Psoas muscle (tissue), 8 donors: Measurements from ENCODE around the gene PHC2. TPM values are rescaled to one million over a fixed set of nuclear protein-coding genes. Genes with fewer than 3 reads are reported as not detected.

ENCODE experiments used
- ATAC-seq, 4 donors: fragments of 200-7000 bp; cut with Tn5 transposase; one replicate each; pipeline ENCODE4 v1.9.1; 2020; ENCODE audit warnings: moderate library complexity in 3 of 4, mild to moderate bottlenecking in 2 of 4
- DNase-seq, 2 donors: peaks; one replicate each; pipeline ENCODE4 v3.0.0-alpha.2; 2020
- H3K27ac ChIP-seq: fragments of 200-600 bp; one replicate; pipeline ENCODE4 v1.8.0; 2022
- H3K27me3 ChIP-seq, 3 donors: fragments of 200-600 bp in 1 of 3; one replicate each; pipeline versions ENCODE4 v1.6.1 to v1.8.0; 2013 to 2022; ENCODE audit warnings: low read length in 2 of 3, mild to moderate bottlenecking in 2 of 3, moderate library complexity in 1 of 3; ENCODE audit not compliant: insufficient read depth in 3 of 3
- H3K36me3 ChIP-seq, 2 donors: fragments of 200-600 bp in 1 of 2; one replicate each; pipeline versions ENCODE4 v1.6.1 to v1.8.0; 2013 to 2022; ENCODE audit warnings: low read depth in 1 of 2, mild to moderate bottlenecking in 1 of 2, moderate library complexity in 1 of 2; ENCODE audit not compliant: insufficient read depth in 1 of 2
- H3K4me1 ChIP-seq: fragments of 200-600 bp; one replicate; pipeline ENCODE4 v1.8.0; 2022
- H3K4me3 ChIP-seq: fragments of 200-600 bp; one replicate; pipeline ENCODE4 v1.8.0; 2022; ENCODE audit warnings: mild to moderate bottlenecking
- H3K9me3 ChIP-seq: fragments of 200-600 bp; one replicate; pipeline ENCODE4 v1.8.0; 2022
- CTCF ChIP-seq: fragments of 200-600 bp; IDR thresholded peaks from one replicate; pipeline ENCODE4 v1.8.0; 2022; ENCODE audit warnings: antibody characterized with exemption
- WGBS, 3 donors: extraction: QIAGEN DNeasy Blood & Tissue Kit; methylation state at CpG; one replicate each; pipeline versions ENCODE4 v1.1.6 to v1.1.7; 2013; 5-methylcytosine and 5-hydroxymethylcytosine counted together
- intact Hi-C, 2 donors: fragments of 100-400 bp; cut with DNase I; formaldehyde crosslinking; loops; one replicate each; pipeline versions ENCODE4 v1.11.0 to v1.14.2; 2022
- polyA plus RNA-seq, 3 donors: library from polyadenylated mRNA; stranded (reverse); fragments of 200-250 nt; gene quantifications; one replicate each; pipeline ENCODE4 v1.2.3, GENCODE V29; 2013
- total RNA-seq, 4 donors: library from RNA; stranded (reverse); fragmentation: NEBNext Ultra II Directional in 2 of 4; extraction: Animal tissue kit (Norgen Biotek cat#: 25700) in 2 of 4; gene quantifications; one replicate each; pipeline versions ENCODE4 v1.2.1 to v1.2.4, GENCODE V29; 2021 to 2023
- donor health status: healthy with polysubstance abuse.
- donor health status: DM: no; HTN: no; CAD: no; lungs with moderate emphysema.
- donor health status: Bipolar disorder and iron deficiency.
- donor health status: healthy.
- donor health status: DM: yes; HTN: yes; CAD: no.
- donor health status: DM: no; HTN: no; CAD: no.
- donor health status: DM: no; HTN: no; CAD: no.
- donor health status: DM: yes; HTN: yes; CAD: no.

PHC2 gene
- total and polyA plus RNA-seq, 7 donors: 74.1 to 427 (median 338) TPM

DNA sequence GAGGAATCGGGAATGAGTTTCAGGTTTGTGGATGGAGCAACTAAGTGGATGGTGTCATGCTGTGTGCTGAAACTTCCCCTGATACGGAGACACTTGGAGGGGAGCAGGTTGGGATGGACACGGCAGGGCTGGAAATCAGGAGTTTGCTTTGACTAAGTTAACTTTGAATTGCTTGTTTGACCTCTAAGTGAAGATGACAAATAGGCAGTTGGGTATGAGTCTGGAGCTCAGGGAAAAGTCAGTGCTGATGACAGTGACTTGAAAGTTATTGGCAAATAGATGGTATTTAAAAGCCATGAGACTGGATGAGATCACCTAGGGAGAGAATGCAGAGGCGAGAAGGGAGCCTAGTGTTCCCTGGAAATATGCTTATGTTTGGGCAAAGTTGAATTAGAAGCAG is 28.8 kb upstream of the PHC2 start:
- TF ChIP-seq CTCF: no peak
- Histone ChIP-seq H3K4me1 (peaks cover 24% of the 10 kb centered on the region), H3K9me3 (no peaks in the 10 kb centered on the region), H3K4me3 (no peak overlapping the region), H3K27me3 (no peaks in the 10 kb centered on the region), H3K36me3 (no peaks in the 10 kb centered on the region), H3K27ac (peak overlapping the region; percentile 70)
- intact Hi-C loops: loop anchor here (5.0 to 10.0 kb wide), 3 partner anchors 245 to 327 kb away; no protein-coding TSS in a partner anchor
- ATAC-seq (peak in 3 of 4 donors; percentile 21 to 46 (median 42)), DNase-seq (no peak)
- 87 to 92% (median 90%) methylated on average over 4 of the region's 4 CpGs for whole genome bisulfite sequencing, 3 donors

- intact Hi-C loops: loop anchor here in 1 of 2 donors (5.0 kb wide), 1 partner anchor 324 kb away; no protein-coding TSS in a partner anchor
- Histone ChIP-seq H3K9me3 (no peaks in the 10 kb centered on the region), H3K4me1 (peaks cover 22% of the 10 kb centered on the region), H3K27me3 (no peaks in the 10 kb centered on the region), H3K27ac (peak overlapping the region; percentile 62), H3K4me3 (no peak overlapping the region), H3K36me3 (no peaks in the 10 kb centered on the region)
- 50 to 61% (median 53%) methylated on average over 6 of the region's 6 CpGs for WGBS, 3 donors
- ATAC-seq (peak; percentile 28 to 45 (median 39)), DNase-seq (no peak)
- TF ChIP-seq CTCF: no peak
These were observed 25.6 kb upstream of the PHC2 start for GRCh38 chr1:33456502-33456886.

GRCh38 chr1:33455539-33456501 is 24.9 kb upstream of the PHC2 start:
- no peak overlapping the region for H3K4me3 ChIP-seq
- DNase-seq (peak; percentile 62 to 79), ATAC-seq (peak; percentile 87 to 91 (median 88))
- peak; percentile 62 for TF ChIP-seq CTCF
- H3K9me3 ChIP-seq: no peaks in the 10 kb centered on the region
- intact Hi-C loops: loop anchor here in 1 of 2 donors (5.0 kb wide), 1 partner anchor 324 kb away; no protein-coding TSS in a partner anchor
- H3K27ac ChIP-seq: peak overlapping the region; percentile 62
- no peaks in the 10 kb centered on the region for H3K27me3 ChIP-seq
- H3K36me3 ChIP-seq: no peaks in the 10 kb centered on the region
- 27 to 37% (median 32%) methylated on average over 8 of the region's 8 CpGs for WGBS, 3 donors
- peaks cover 15% of the 10 kb centered on the region for H3K4me1 ChIP-seq

DNA sequence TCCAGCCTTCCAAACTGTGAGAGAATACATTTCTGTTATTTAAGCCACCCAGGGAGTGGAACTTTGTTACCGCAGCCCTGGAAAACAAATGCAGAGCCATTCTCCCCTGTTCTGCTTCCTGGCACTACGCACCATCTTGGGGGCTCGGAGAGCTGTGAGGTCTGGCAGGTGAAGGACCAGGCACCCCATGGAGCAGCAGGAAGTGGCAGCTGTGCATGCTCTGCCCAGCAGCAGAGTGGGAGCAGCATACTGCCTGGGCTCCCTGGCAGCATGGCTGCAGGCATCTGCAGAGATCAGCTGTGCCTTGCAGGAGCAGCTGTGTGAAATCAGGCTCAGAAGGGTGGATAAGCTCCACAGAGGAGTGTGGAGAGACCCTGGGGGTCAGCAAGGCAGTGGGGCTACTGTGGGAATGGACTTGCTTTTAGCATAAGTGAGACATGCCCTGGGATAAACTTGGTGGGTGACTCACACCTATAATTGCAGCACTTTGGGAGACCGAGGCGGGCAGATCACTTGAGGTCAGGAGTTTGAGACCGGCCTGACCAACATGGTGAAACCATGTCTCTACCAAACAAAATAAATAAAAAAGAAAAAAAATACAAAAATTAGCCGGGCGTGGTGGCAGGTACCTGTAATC is 23.9 kb upstream of the PHC2 start:
- ATAC-seq (no peak), DNase-seq (no peak)
- Histone ChIP-seq H3K36me3 (no peaks in the 10 kb centered on the region), H3K27ac (no peak overlapping the region), H3K4me3 (no peak overlapping the region), H3K27me3 (no peaks in the 10 kb centered on the region), H3K9me3 (no peaks in the 10 kb centered on the region), H3K4me1 (peaks cover 9% of the 10 kb centered on the region)
- WGBS, 3 donors: 89 to 93% (median 90%) methylated on average over 8 of the region's 8 CpGs
- intact Hi-C loops: loop anchor here in 1 of 2 donors (5.0 kb wide), 1 partner anchor 322 kb away; no protein-coding TSS in a partner anchor
- TF ChIP-seq CTCF: no peak
